MCF 10A (cell line): ENCODE results near the gene ZNF550. TPM values are rescaled to one million over a fixed set of nuclear protein-coding genes. Genes with fewer than 3 reads are reported as not detected.
"Not testable (repeated sequence)": the region's sequence is repeated elsewhere in the genome, so short reads cannot be mapped to it uniquely, and the experiment has no call there.

Source experiments
- BruUV-seq: library from RNA; stranded (reverse); fragments of 400-500 nt; replicated peaks from 2 replicates; lab custom pipeline; 2021; lab: Mats Ljungman, UMichigan
- CTCF ChIA-PET: fragments of 300-600 bp; sonication (Branson Sonifier 250); formaldehyde crosslinking; extraction: SDS; loops from one replicate; lab custom pipeline; 2021; ENCODE audit warnings: antibody characterized with exemption, inconsistent platforms; lab: Yijun Ruan, JAX
- POLR2A ChIA-PET: fragments of 300-600, 350-650 bp; sonication (Branson Sonifier 250); formaldehyde crosslinking; extraction: SDS; loops from one replicate; lab custom pipeline; 2020; ENCODE audit warnings: antibody characterized with exemption, inconsistent platforms; lab: Yijun Ruan, JAX
- DNase-seq: peaks from one replicate; pipeline ENCODE4 v3.0.0-alpha.2; 2018; ENCODE audit not compliant: unreplicated experiment
- H3K27ac Mint-ChIP-seq: one replicate; pipeline ENCODE4 v1.8.0; 2022; ENCODE audit warnings: mild to moderate bottlenecking, low read depth, mixed read lengths; ENCODE audit not compliant: unreplicated experiment
- H3K27me3 Mint-ChIP-seq: one replicate; pipeline ENCODE4 v1.8.0; 2022; ENCODE audit warnings: mixed read lengths; ENCODE audit not compliant: insufficient read depth, unreplicated experiment
- H3K36me3 Mint-ChIP-seq: one replicate; pipeline ENCODE4 v1.8.0; 2022; ENCODE audit warnings: mild to moderate bottlenecking, moderate library complexity, mixed read lengths; ENCODE audit not compliant: insufficient read depth, unreplicated experiment
- H3K4me1 Mint-ChIP-seq: one replicate; pipeline ENCODE4 v1.8.0; 2022; ENCODE audit warnings: mixed read lengths; ENCODE audit not compliant: insufficient read depth, unreplicated experiment
- H3K4me3 Mint-ChIP-seq: one replicate; pipeline ENCODE4 v1.8.0; 2022; ENCODE audit warnings: mild to moderate bottlenecking, moderate library complexity, mixed read lengths; ENCODE audit not compliant: unreplicated experiment
- H3K9me3 Mint-ChIP-seq: one replicate; pipeline ENCODE4 v1.8.0; 2022; ENCODE audit warnings: mixed read lengths; ENCODE audit not compliant: unreplicated experiment
- intact Hi-C: fragments of 100-400 bp; cut with micrococcal nuclease; formaldehyde crosslinking; loops from 2 replicates; pipeline ENCODE4 v1.14.1; 2022
- total RNA-seq: library from RNA; stranded (reverse); gene quantifications from 2 replicates; pipeline ENCODE4 v1.2.3, GENCODE V29; 2022

ZNF550 gene
- total RNA-seq, 1 experiment from 2014 or later: 14.3 TPM

GRCh38 chr19:57488299-57488644 lies 71.4 kb downstream of the ZNF550 start:
- POLR2A ChIA-PET: interaction anchor here (0.7 to 1.6 kb wide), 5 partner anchors 11 to 838 kb away, joined by 3 to 8 read pairs (median 4); partner anchors contain the start of genes ZNF772, ZNF773 and ZSCAN22
- DNase-seq: not testable (repeated sequence)

DNA sequence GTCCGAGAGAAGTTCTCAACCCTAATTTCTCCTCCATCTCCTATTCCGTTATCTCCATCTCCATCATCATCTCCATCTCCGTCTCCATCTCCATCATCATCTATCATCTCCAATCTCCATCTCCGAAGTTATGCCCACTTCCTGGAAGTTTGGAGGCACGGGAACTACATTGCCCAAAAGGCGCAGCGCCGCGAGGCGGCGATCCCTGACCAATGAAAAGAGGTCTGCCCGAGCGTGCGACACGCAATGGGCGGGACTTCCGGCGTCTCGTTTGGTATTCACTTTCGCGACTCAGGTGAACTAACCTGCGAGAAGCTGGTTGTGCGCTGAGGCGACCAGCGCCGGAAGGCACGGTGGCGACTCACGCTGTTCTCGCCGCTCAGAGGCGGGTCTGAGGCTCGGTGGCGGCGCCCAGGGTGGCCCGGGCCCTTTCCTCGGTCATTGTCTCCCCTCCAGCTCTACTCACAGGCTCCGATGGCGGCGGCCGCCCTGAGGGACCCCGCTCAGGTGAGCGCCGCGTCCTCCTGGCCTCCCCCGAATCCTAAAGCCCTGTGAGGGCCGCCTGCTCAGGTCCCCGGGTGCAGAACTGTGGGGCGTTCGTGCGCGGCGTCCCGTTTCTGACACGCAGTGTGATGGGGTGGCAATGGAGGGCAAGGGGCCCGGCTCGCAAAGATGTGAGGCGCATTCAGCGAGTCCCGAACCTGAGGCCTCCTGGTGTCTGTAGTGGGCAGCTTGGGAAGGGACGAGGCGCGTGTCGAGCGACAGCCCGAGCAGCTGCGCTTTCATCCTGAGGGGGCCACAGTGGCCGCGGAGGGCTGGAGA lies 72.0 kb downstream of the ZNF550 start, which contains the start of gene ZNF419:
Gene ZNF419 (plus strand): TSS at position 274 of the 822 bp plus-strand sequence. CDS start 201 bp downstream, at position 475.
- H3K4me1 Mint-ChIP-seq: peaks cover 15% of the 10 kb centered on the region
- H3K4me3 Mint-ChIP-seq: peak within 1 kb of the TSS; percentile 70
- intact Hi-C loops: loop anchor here (1.0 kb wide), 1 partner anchor 40 kb away; the partner anchor contains the start of gene ZNF549
- CTCF ChIA-PET, BruUV-seq, H3K27me3 Mint-ChIP-seq, H3K27ac Mint-ChIP-seq: not testable (repeated sequence)
- H3K36me3 Mint-ChIP-seq: peaks cover 39% of the 10 kb centered on the region
- POLR2A ChIA-PET: interaction anchor here (0.6 to 1.6 kb wide), 15 partner anchors 10 to 839 kb away, joined by 3 to 9 read pairs (median 3); partner anchors contain the start of genes ZNF749, ZNF772, ZNF773 and ZSCAN22
- DNase-seq: peak; percentile 93
- peaks cover 38% of the 10 kb centered on the region for H3K9me3 Mint-ChIP-seq

More at GRCh38 chr19:57488299-57488644, 71.4 kb downstream of the ZNF550 start:
- intact Hi-C loops, H3K27ac Mint-ChIP-seq, CTCF ChIA-PET, H3K27me3 Mint-ChIP-seq, BruUV-seq: not testable (repeated sequence)
- Mint-ChIP-seq H3K36me3 (peaks cover 43% of the 10 kb centered on the region), H3K9me3 (peaks cover 44% of the 10 kb centered on the region), H3K4me1 (peaks cover 15% of the 10 kb centered on the region), H3K4me3 (peak overlapping the region; percentile 70)

Other genes starting within 250 kb of the ZNF550 start
- gene ZNF543, start 239.4 kb downstream of the ZNF550 start, total RNA-seq: 9.2 and 10.8 TPM in 2 replicates
- gene ZNF304, start 208.6 kb downstream of the ZNF550 start, total RNA-seq: 7.0 and 9.9 TPM in 2 replicates
- gene TRAPPC2B, start 196.3 kb downstream of the ZNF550 start, total RNA-seq: 6.3 and 9.8 TPM in 2 replicates
- 3.7 and 4.3 TPM in 2 replicates for gene ZNF547, start 196.3 kb downstream of the ZNF550 start, total RNA-seq
- 23.7 and 40.1 TPM in 2 replicates for gene ZNF548, start 170.0 kb downstream of the ZNF550 start, total RNA-seq
- 7.8 and 8.3 TPM in 2 replicates for gene ZNF17, start 148.7 kb downstream of the ZNF550 start, total RNA-seq
- 19.1 and 21.2 TPM in 2 replicates for gene ZNF749, start 124.5 kb downstream of the ZNF550 start, total RNA-seq
- gene VN1R1, start 102.7 kb downstream of the ZNF550 start, total RNA-seq: 0.47 TPM in 2 replicates
- gene ZNF772, start 82.3 kb downstream of the ZNF550 start, total RNA-seq: 9.9 and 10.9 TPM in 2 replicates
- 18.4 and 19.6 TPM in 2 replicates for gene ZNF419, start 72.1 kb downstream of the ZNF550 start, total RNA-seq
- 11.2 and 12.4 TPM in 2 replicates for gene ZNF773, start 59.9 kb downstream of the ZNF550 start, total RNA-seq
- gene ZNF549, start 32.5 kb downstream of the ZNF550 start, total RNA-seq: 3.9 and 5.3 TPM in 2 replicates
- 5.0 and 5.6 TPM in 2 replicates for gene ZNF416, start 19.0 kb upstream of the ZNF550 start, total RNA-seq
- gene ZIK1, start 24.3 kb upstream of the ZNF550 start, total RNA-seq: not detected in 2 replicates
- 2.4 and 2.8 TPM in 2 replicates for gene ZNF530, start 40.0 kb upstream of the ZNF550 start, total RNA-seq
- 16.4 and 18.8 TPM in 2 replicates for gene ZNF134, start 54.4 kb upstream of the ZNF550 start, total RNA-seq
- gene ZNF211, start 73.3 kb upstream of the ZNF550 start, total RNA-seq: 5.7 and 11.4 TPM in 2 replicates
- gene ZSCAN4, start 109.1 kb upstream of the ZNF550 start, total RNA-seq: not detected in 2 replicates
- 5.8 and 6.8 TPM in 2 replicates for gene ZNF551, start 122.1 kb upstream of the ZNF550 start, total RNA-seq
- gene ZNF154, start 149.3 kb upstream of the ZNF550 start, total RNA-seq: not detected in 2 replicates
- 1.9 TPM in 2 replicates for gene ZNF671, start 167.8 kb upstream of the ZNF550 start, total RNA-seq
- gene ZNF776, start 187.0 kb upstream of the ZNF550 start, total RNA-seq: 9.9 and 13.3 TPM in 2 replicates
- gene ZNF586, start 209.8 kb upstream of the ZNF550 start, total RNA-seq: 13.4 and 13.9 TPM in 2 replicates